Gastroesophageal sphincter (tissue), 3 donors: ENCODE results near the gene RAD9B.
"Not testable (repeated sequence)": the region's sequence is repeated elsewhere in the genome, so short reads cannot be mapped to it uniquely, and the experiment has no call there.

ENCODE experiments used
- CTCF ChIP-seq, 4 experiments: fragments of 200-600 bp in 2 of 4; fragments of 450-650 bp in 2 of 4; sonication (generic) in 1 of 4; IDR thresholded peaks; one replicate each; pipeline ENCODE4 v1.5.1; 2017 to 2019; ENCODE audit warnings: antibody characterized with exemption in 4 of 4, mild to moderate bottlenecking in 2 of 4, moderate library complexity in 2 of 4
- EP300 ChIP-seq: sonication (generic); formaldehyde crosslinking; IDR thresholded peaks from one replicate; pipeline ENCODE4 v1.6.1; 2017; ENCODE audit warnings: antibody characterized with exemption, mild to moderate bottlenecking
- POLR2A ChIP-seq, 2 donors: fragments of 450-650 bp; IDR thresholded peaks; one replicate each; pipeline ENCODE4 v1.6.1; 2017; ENCODE audit warnings: antibody characterized with exemption in 2 of 2, mild to moderate bottlenecking in 2 of 2, moderate library complexity in 1 of 2

GRCh38 chr12:110465765-110466164 is 36.4 kb upstream of the RAD9B start:
- TF ChIP-seq CTCF (IDR thresholded peaks at IDR 0.05); EP300; POLR2A (IDR thresholded peaks at IDR 0.05): not testable (repeated sequence)
